Muscle layer of duodenum (tissue), 2 donors: ENCODE data around the gene NMNAT3.
"Not testable (repeated sequence)": the region's sequence is repeated elsewhere in the genome, so short reads cannot be mapped to it uniquely, and the experiment has no call there.

Source experiments
- H3K27ac ChIP-seq: one replicate; pipeline ENCODE4 v1.7.0; 2013; ENCODE audit warnings: mild to moderate bottlenecking, low read length
- H3K27me3 ChIP-seq: one replicate; pipeline ENCODE4 v1.7.0; 2013; ENCODE audit warnings: low read depth, mild to moderate bottlenecking, control low read depth, low read length
- H3K36me3 ChIP-seq, 2 donors: one replicate each; pipeline ENCODE4 v1.7.0; 2013; ENCODE audit warnings: low read length in 2 of 2, control low read depth in 1 of 2, mild to moderate bottlenecking in 1 of 2; ENCODE audit not compliant: insufficient read depth in 2 of 2, control insufficient read depth in 1 of 2
- H3K4me1 ChIP-seq, 2 donors: one replicate each; pipeline ENCODE4 v1.7.0; 2013; ENCODE audit warnings: low read length in 2 of 2, mild to moderate bottlenecking in 2 of 2, control low read depth in 1 of 2, moderate library complexity in 1 of 2; ENCODE audit not compliant: insufficient read depth in 2 of 2, control insufficient read depth in 1 of 2
- H3K4me3 ChIP-seq, 2 donors: one replicate each; pipeline ENCODE4 v1.7.0; 2013; ENCODE audit warnings: low read length in 2 of 2, low read depth in 1 of 2, mild to moderate bottlenecking in 1 of 2
- H3K9me3 ChIP-seq, 2 donors: one replicate each; pipeline ENCODE4 v1.7.0; 2013; ENCODE audit warnings: low read length in 2 of 2, control low read depth in 1 of 2, mild to moderate bottlenecking in 1 of 2; ENCODE audit not compliant: control insufficient read depth in 1 of 2
- donor health status: healthy.

The NMNAT3 gene

GRCh38 chr3:139607257-139608107 lies 70.3 kb downstream of the NMNAT3 start:
- Histone ChIP-seq H3K4me1 (no peaks in the 10 kb centered on the region), H3K27ac (no peak overlapping the region), H3K27me3 (no peaks in the 10 kb centered on the region), H3K36me3 (no peaks in the 10 kb centered on the region), H3K9me3 (no peaks in the 10 kb centered on the region), H3K4me3 (no peak overlapping the region)

- no peak overlapping the region for H3K4me3 ChIP-seq
- no peak overlapping the region for H3K27ac ChIP-seq
- no peaks in the 10 kb centered on the region for H3K4me1 ChIP-seq
- no peaks in the 10 kb centered on the region for H3K9me3 ChIP-seq
- no peaks in the 10 kb centered on the region for H3K27me3 ChIP-seq
- H3K36me3 ChIP-seq, result peaks cover 0 to 7% of the 10 kb centered on the region in 2 donors
Measured at GRCh38 chr3:139602003-139602402, 75.8 kb downstream of the NMNAT3 start.

GRCh38 chr3:139601191-139601961 lies 76.4 kb downstream of the NMNAT3 start:
- Histone ChIP-seq H3K9me3 (no peaks in the 10 kb centered on the region), H3K36me3 (peaks cover 0 to 7% of the 10 kb centered on the region in 2 donors), H3K4me1 (no peaks in the 10 kb centered on the region), H3K27ac (no peak overlapping the region), H3K4me3 (no peak overlapping the region), H3K27me3 (no peaks in the 10 kb centered on the region)

- H3K9me3 ChIP-seq, result no peaks in the 10 kb centered on the region
- H3K36me3 ChIP-seq, result peaks cover 0 to 7% of the 10 kb centered on the region in 2 donors
- H3K4me1 ChIP-seq, result no peaks in the 10 kb centered on the region
- H3K27ac ChIP-seq, result no peak overlapping the region
- H3K27me3 ChIP-seq, result no peaks in the 10 kb centered on the region
- H3K4me3 ChIP-seq, result no peak overlapping the region
Measured at GRCh38 chr3:139597947-139598346, 79.8 kb downstream of the NMNAT3 start.

- not testable (repeated sequence) for H3K4me3 ChIP-seq, H3K27ac ChIP-seq, H3K36me3 ChIP-seq, H3K9me3 ChIP-seq, H3K4me1 ChIP-seq, H3K27me3 ChIP-seq
Measured at GRCh38 chr3:139591186-139591585, 86.6 kb downstream of the NMNAT3 start.

GRCh38 chr3:139588450-139588849 lies 89.3 kb downstream of the NMNAT3 start:
- H3K27ac ChIP-seq, result no peak overlapping the region
- no peak overlapping the region for H3K4me3 ChIP-seq
- no peaks in the 10 kb centered on the region for H3K4me1 ChIP-seq
- H3K9me3 ChIP-seq, result no peaks in the 10 kb centered on the region
- no peaks in the 10 kb centered on the region for H3K27me3 ChIP-seq
- no peaks in the 10 kb centered on the region for H3K36me3 ChIP-seq

- Histone ChIP-seq H3K4me1 (no peaks in the 10 kb centered on the region), H3K9me3 (no peaks in the 10 kb centered on the region), H3K27ac (no peak overlapping the region), H3K36me3 (no peaks in the 10 kb centered on the region), H3K27me3 (no peaks in the 10 kb centered on the region), H3K4me3 (no peak overlapping the region)
Measured at GRCh38 chr3:139587797-139588196, 90.0 kb downstream of the NMNAT3 start.

- H3K4me1 ChIP-seq, result no peaks in the 10 kb centered on the region
- no peaks in the 10 kb centered on the region for H3K9me3 ChIP-seq
- no peaks in the 10 kb centered on the region for H3K36me3 ChIP-seq
- no peak overlapping the region for H3K27ac ChIP-seq
- H3K27me3 ChIP-seq, result no peaks in the 10 kb centered on the region
- no peak overlapping the region for H3K4me3 ChIP-seq
Measured at GRCh38 chr3:139586420-139587017, 91.3 kb downstream of the NMNAT3 start.

GRCh38 chr3:139585820-139586219 lies 92.0 kb downstream of the NMNAT3 start:
- Histone ChIP-seq H3K4me1 (no peaks in the 10 kb centered on the region), H3K36me3 (no peaks in the 10 kb centered on the region), H3K27ac (no peak overlapping the region), H3K27me3 (no peaks in the 10 kb centered on the region), H3K4me3 (no peak overlapping the region), H3K9me3 (no peaks in the 10 kb centered on the region)

GRCh38 chr3:139583651-139584050 lies 94.1 kb downstream of the NMNAT3 start:
- H3K36me3 ChIP-seq, H3K4me1 ChIP-seq, H3K4me3 ChIP-seq, H3K27ac ChIP-seq, H3K27me3 ChIP-seq, H3K9me3 ChIP-seq: not testable (repeated sequence)

- Histone ChIP-seq H3K4me1 (peaks cover 0 to 9% of the 10 kb centered on the region in 2 donors), H3K36me3 (no peaks in the 10 kb centered on the region), H3K4me3 (no peak overlapping the region), H3K9me3 (no peaks in the 10 kb centered on the region), H3K27ac (no peak overlapping the region), H3K27me3 (no peaks in the 10 kb centered on the region)
Measured at GRCh38 chr3:139578783-139579182, 99.0 kb downstream of the NMNAT3 start.
